Upper lobe of right lung (tissue), 1 donor: Measurements from ENCODE around the gene PRKCA. TPM values are rescaled to one million over a fixed set of nuclear protein-coding genes. Genes with fewer than 3 reads are reported as not detected.

Source experiments
- ATAC-seq: fragments of 200-7000 bp; cut with Tn5 transposase; one replicate; pipeline ENCODE4 v1.9.1; 2020; ENCODE audit warnings: mild to moderate bottlenecking, moderate library complexity
- DNase-seq: peaks from one replicate; pipeline ENCODE4 v3.0.0-alpha.2; 2020
- H3K27ac ChIP-seq: fragments of 200-600 bp; one replicate; pipeline ENCODE4 v1.8.0; 2022
- H3K27me3 ChIP-seq: fragments of 200-600 bp; one replicate; pipeline ENCODE4 v1.8.0; 2022; ENCODE audit warnings: mild to moderate bottlenecking
- H3K36me3 ChIP-seq: fragments of 200-600 bp; one replicate; pipeline ENCODE4 v1.8.0; 2022
- H3K4me1 ChIP-seq: fragments of 200-600 bp; one replicate; pipeline ENCODE4 v1.8.0; 2022
- H3K4me3 ChIP-seq: fragments of 200-600 bp; one replicate; pipeline ENCODE4 v1.8.0; 2022; ENCODE audit warnings: mild to moderate bottlenecking
- H3K9me3 ChIP-seq: fragments of 200-600 bp; one replicate; pipeline ENCODE4 v1.8.0; 2022
- intact Hi-C: fragments of 100-400 bp; cut with DNase I; formaldehyde crosslinking; loops from one replicate; pipeline ENCODE4 v1.11.0; 2022
- total RNA-seq: library from RNA; stranded (reverse); fragmentation: NEBNext Ultra II Directional; extraction: Animal tissue kit (Norgen Biotek cat#: 25700); gene quantifications from one replicate; pipeline ENCODE4 v1.2.1, GENCODE V29; 2021
- TF ChIP-seq, protein P1 (sequence below): fragments of 200-600 bp; IDR thresholded peaks from one replicate; pipeline ENCODE4 v1.8.0; 2022; ENCODE audit warnings: antibody characterized with exemption
- donor health status: DM: no; HTN: yes; CAD: no; lungs with severe emphysema.

Gene PRKCA
- total RNA-seq, 1 donor from 2014 or later, result 43.4 TPM

DNA sequence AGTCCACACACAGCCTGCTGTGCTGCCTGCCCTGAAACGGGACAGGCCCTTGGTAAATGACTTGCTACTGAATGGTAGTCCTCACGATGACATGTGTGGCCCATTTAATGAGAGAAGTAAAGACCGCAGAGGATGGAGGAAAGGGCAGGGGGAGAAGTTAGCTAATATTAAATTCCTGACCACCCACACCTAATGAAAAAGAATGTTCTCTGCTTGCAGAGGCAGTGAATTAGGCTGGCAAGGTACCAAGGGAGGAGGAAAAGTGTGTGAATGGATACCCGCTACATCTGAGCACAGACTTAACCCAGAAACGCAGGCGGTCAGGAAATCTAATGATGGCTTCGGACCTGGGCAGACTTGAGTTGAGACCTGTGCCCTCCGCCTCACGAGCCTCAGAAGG is 141.2 kb downstream of the PRKCA start:
- DNase-seq, result no peak
- no peak overlapping the region for H3K27ac ChIP-seq
- H3K4me3 ChIP-seq, result no peak overlapping the region
- TF ChIP-seq, protein P1, sequence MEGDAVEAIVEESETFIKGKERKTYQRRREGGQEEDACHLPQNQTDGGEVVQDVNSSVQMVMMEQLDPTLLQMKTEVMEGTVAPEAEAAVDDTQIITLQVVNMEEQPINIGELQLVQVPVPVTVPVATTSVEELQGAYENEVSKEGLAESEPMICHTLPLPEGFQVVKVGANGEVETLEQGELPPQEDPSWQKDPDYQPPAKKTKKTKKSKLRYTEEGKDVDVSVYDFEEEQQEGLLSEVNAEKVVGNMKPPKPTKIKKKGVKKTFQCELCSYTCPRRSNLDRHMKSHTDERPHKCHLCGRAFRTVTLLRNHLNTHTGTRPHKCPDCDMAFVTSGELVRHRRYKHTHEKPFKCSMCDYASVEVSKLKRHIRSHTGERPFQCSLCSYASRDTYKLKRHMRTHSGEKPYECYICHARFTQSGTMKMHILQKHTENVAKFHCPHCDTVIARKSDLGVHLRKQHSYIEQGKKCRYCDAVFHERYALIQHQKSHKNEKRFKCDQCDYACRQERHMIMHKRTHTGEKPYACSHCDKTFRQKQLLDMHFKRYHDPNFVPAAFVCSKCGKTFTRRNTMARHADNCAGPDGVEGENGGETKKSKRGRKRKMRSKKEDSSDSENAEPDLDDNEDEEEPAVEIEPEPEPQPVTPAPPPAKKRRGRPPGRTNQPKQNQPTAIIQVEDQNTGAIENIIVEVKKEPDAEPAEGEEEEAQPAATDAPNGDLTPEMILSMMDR, result no peak
- H3K36me3 ChIP-seq, result no peaks in the 10 kb centered on the region
- peaks cover 5% of the 10 kb centered on the region for H3K4me1 ChIP-seq
- intact Hi-C loops, result no loop called here
- H3K27me3 ChIP-seq, result no peaks in the 10 kb centered on the region
- no peaks in the 10 kb centered on the region for H3K9me3 ChIP-seq
- no peak for ATAC-seq

DNA sequence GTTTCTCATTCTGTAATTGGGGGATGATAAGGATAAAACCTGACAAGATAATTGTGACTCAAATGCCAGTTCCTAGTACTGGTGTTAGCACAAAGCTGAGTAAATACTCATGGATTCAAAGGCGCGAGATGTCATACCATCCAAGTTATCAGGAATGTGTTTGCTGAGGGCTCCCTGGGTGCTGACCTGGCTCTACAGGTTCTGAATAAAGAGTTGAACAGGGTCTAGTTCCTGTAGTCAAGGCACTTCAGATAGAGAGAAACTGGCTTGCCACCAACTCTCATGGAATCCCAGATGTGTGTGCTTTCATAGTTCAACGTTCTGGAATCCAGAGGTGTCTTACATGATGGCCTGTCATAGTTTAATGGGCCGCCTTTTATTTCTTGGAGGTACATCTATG is 141.6 kb downstream of the PRKCA start:
- ATAC-seq (no peak), DNase-seq (no peak)
- Histone ChIP-seq H3K27me3 (no peaks in the 10 kb centered on the region), H3K27ac (no peak overlapping the region), H3K4me3 (no peak overlapping the region), H3K4me1 (peaks cover 5% of the 10 kb centered on the region), H3K36me3 (no peaks in the 10 kb centered on the region), H3K9me3 (no peaks in the 10 kb centered on the region)
- intact Hi-C loops, result no loop called here
- TF ChIP-seq, protein P1, result no peak

DNA sequence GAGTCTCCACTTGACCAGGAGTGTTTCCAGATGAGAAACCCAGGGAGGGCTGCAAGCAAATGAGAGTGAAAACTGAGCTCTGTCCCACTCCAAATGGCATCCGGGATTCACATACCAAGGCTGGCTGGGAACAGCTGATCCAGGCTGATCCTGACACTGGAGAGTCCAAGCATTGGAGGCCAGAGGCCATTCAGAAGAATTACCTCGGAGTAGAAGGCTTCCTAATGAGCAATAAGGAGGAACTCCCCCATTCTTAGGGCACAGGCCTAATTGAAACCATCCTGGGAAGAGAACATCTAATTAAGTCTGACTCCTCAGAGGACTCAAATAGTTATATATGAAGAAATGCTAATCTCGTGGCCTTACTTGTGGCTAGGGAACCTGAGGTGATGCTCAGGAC is 142.8 kb downstream of the PRKCA start:
- H3K27ac ChIP-seq, result no peak overlapping the region
- no peaks in the 10 kb centered on the region for H3K27me3 ChIP-seq
- intact Hi-C loops, result no loop called here
- TF ChIP-seq, protein P1, result no peak
- ATAC-seq (no peak), DNase-seq (no peak)
- H3K4me1 ChIP-seq, result peaks cover 5% of the 10 kb centered on the region
- H3K9me3 ChIP-seq, result no peaks in the 10 kb centered on the region
- no peaks in the 10 kb centered on the region for H3K36me3 ChIP-seq
- no peak overlapping the region for H3K4me3 ChIP-seq

DNA sequence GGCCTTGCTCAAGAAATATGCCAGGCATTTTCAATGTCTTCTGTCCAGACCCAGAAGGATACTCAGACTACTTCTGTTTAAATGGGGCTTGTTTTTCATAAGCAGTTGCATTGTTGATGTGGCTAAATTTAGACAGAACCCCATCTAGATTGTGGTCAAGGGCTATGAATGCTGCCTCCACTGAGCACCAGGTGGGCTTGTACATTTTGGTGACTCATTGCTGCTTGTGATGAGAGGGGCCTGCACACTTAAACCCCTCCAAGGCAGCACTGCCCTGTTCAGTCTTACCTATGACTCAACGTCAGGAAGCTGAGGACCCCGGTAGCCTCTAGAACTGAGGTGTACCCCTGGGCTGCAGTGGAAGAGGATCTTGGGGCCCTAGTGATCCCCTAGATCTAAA is 144.0 kb downstream of the PRKCA start:
- H3K9me3 ChIP-seq, result no peaks in the 10 kb centered on the region
- TF ChIP-seq, protein P1, result no peak
- DNase-seq (no peak), ATAC-seq (no peak)
- H3K4me3 ChIP-seq, result no peak overlapping the region
- H3K36me3 ChIP-seq, result no peaks in the 10 kb centered on the region
- intact Hi-C loops, result no loop called here
- peaks cover 2% of the 10 kb centered on the region for H3K4me1 ChIP-seq
- H3K27ac ChIP-seq, result no peak overlapping the region
- no peaks in the 10 kb centered on the region for H3K27me3 ChIP-seq

DNA sequence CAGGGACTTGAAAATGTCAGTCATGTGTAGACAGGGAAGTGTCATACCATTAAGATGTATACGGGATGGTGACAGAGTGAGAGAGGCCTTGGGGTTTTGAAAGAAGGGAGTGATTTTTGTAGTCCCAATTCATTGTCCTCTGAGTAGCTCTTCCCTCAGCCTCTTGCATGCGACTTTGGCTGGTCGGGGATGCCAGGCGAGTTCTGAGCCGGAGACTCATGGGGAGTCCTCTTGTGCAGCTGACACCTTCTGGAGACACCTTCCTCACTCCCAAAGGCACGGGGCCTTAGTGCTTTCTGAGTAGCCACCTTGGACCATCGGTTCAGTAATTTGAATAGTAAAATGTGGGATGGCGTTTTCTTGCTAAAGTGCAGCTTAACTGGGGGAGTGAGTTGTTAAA is 144.7 kb downstream of the PRKCA start:
- no peak overlapping the region for H3K4me3 ChIP-seq
- TF ChIP-seq, protein P1, result no peak
- no peaks in the 10 kb centered on the region for H3K9me3 ChIP-seq
- no peak overlapping the region for H3K27ac ChIP-seq
- intact Hi-C loops, result no loop called here
- no peaks in the 10 kb centered on the region for H3K27me3 ChIP-seq
- H3K4me1 ChIP-seq, result no peaks in the 10 kb centered on the region
- DNase-seq (no peak), ATAC-seq (no peak)
- H3K36me3 ChIP-seq, result no peaks in the 10 kb centered on the region

DNA sequence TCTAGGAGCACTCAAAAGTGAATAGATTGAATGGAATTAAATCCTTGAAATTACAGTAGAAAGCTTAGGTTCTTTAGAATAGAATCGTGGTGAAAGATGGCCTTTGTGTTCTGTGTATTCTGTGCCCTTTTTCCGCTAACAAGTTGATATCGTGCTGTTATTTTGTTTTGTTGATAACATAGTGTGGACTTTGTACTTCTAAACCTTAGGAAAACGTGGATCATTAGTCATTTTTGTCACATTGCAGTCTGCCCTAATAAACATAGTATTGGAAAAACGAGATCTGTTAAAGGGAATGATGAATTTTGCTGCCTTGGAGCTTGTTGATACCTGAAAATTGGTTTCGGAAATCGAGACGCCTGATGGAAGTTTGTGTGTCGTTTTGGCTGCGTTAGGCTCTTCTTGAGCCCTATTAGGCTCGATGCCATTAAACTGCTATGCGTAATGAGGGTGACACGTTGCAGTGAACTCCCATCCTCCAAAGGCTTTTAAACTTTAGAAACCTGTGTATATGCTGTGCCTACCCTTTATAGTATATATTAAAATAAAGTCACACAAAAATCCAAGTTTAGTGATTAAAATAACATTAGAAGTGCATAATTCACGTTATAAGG is 145.7 kb downstream of the PRKCA start:
- DNase-seq, result no peak
- Histone ChIP-seq H3K27me3 (no peaks in the 10 kb centered on the region), H3K4me3 (no peak overlapping the region), H3K27ac (no peak overlapping the region), H3K36me3 (no peaks in the 10 kb centered on the region), H3K4me1 (no peaks in the 10 kb centered on the region), H3K9me3 (no peaks in the 10 kb centered on the region)
- intact Hi-C loops, result no loop called here
- TF ChIP-seq, protein P1, result no peak
- ATAC-seq, result no peak
